Progenitor cell of endocrine pancreas (in vitro differentiated cells): Measurements from ENCODE around the gene MTUS2. TPM values are rescaled to one million over a fixed set of nuclear protein-coding genes. Genes with fewer than 3 reads are reported as not detected.

ENCODE experiments used
- DNase-seq: peaks from one replicate; pipeline ENCODE4 v3.0.0; 2021; ENCODE audit warnings: low spot score; ENCODE audit not compliant: unreplicated experiment
- H3K27ac Mint-ChIP-seq: 2 replicates; pipeline ENCODE4 v1.8.0; 2021; ENCODE audit warnings: mild to moderate bottlenecking, moderate library complexity, mixed read lengths
- H3K27me3 Mint-ChIP-seq: 2 replicates; pipeline ENCODE4 v1.8.0; 2021; ENCODE audit warnings: mixed read lengths
- H3K36me3 Mint-ChIP-seq: 2 replicates; pipeline ENCODE4 v1.8.0; 2022; ENCODE audit warnings: mixed read lengths; ENCODE audit not compliant: insufficient read depth
- H3K4me1 Mint-ChIP-seq: 2 replicates; pipeline ENCODE4 v1.8.0; 2021; ENCODE audit warnings: low read depth, mixed read lengths
- H3K4me3 Mint-ChIP-seq: 2 replicates; pipeline ENCODE4 v1.8.0; 2021; ENCODE audit warnings: low read depth, mild to moderate bottlenecking, moderate library complexity, mixed read lengths
- H3K9me3 Mint-ChIP-seq: 2 replicates; pipeline ENCODE4 v1.8.0; 2021; ENCODE audit warnings: low read depth, mixed read lengths
- CTCF ChIP-seq: fragments of 200-600 bp; sonication (generic); IDR thresholded peaks from one replicate; pipeline ENCODE4 v1.5.0; 2021; ENCODE audit warnings: antibody characterized with exemption, mild to moderate bottlenecking; ENCODE audit not compliant: unreplicated experiment
- total RNA-seq: library from RNA; stranded (reverse); gene quantifications from 2 replicates; pipeline ENCODE4 v1.2.1, GENCODE V29; 2021

Gene MTUS2
- total RNA-seq, 1 donor from 2014 or later, result 9.3 TPM

- no peak overlapping the region for H3K27ac Mint-ChIP-seq
- H3K36me3 Mint-ChIP-seq, result no peaks in the 10 kb centered on the region
- peaks cover 18% of the 10 kb centered on the region for H3K9me3 Mint-ChIP-seq
- no peaks in the 10 kb centered on the region for H3K27me3 Mint-ChIP-seq
- no peaks in the 10 kb centered on the region for H3K4me1 Mint-ChIP-seq
- DNase-seq, result no peak
- no peak for TF ChIP-seq CTCF
- H3K4me3 Mint-ChIP-seq, result no peak overlapping the region
These were observed 317.9 kb downstream of the MTUS2 start for GRCh38 chr13:29137995-29138394.

- TF ChIP-seq CTCF, result no peak
- DNase-seq, result no peak
- no peak overlapping the region for H3K27ac Mint-ChIP-seq
These were observed 320.1 kb downstream of the MTUS2 start for GRCh38 chr13:29140277-29140676.

GRCh38 chr13:29143847-29144246 lies 323.7 kb downstream of the MTUS2 start:
- Mint-ChIP-seq H3K4me1 (no peaks in the 10 kb centered on the region), H3K27ac (no peak overlapping the region), H3K27me3 (no peaks in the 10 kb centered on the region), H3K4me3 (no peak overlapping the region), H3K9me3 (peaks cover 5% of the 10 kb centered on the region), H3K36me3 (peaks cover 2% of the 10 kb centered on the region)
- TF ChIP-seq CTCF, result no peak
- DNase-seq, result no peak

More at GRCh38 chr13:29140277-29140676, 320.1 kb downstream of the MTUS2 start:
- H3K9me3 Mint-ChIP-seq, result peaks cover 12% of the 10 kb centered on the region
- no peak overlapping the region for H3K4me3 Mint-ChIP-seq
- H3K4me1 Mint-ChIP-seq, result no peaks in the 10 kb centered on the region
- H3K27me3 Mint-ChIP-seq, result no peaks in the 10 kb centered on the region
- H3K36me3 Mint-ChIP-seq, result no peaks in the 10 kb centered on the region

- peaks cover 5% of the 10 kb centered on the region for H3K36me3 Mint-ChIP-seq
These were observed 334.3 kb downstream of the MTUS2 start for GRCh38 chr13:29154390-29154789.

GRCh38 chr13:29156136-29156535 lies 336.0 kb downstream of the MTUS2 start:
- no peak overlapping the region for H3K4me3 Mint-ChIP-seq
- H3K27me3 Mint-ChIP-seq, result no peaks in the 10 kb centered on the region
- H3K27ac Mint-ChIP-seq, result no peak overlapping the region
- peaks cover 7% of the 10 kb centered on the region for H3K9me3 Mint-ChIP-seq
- DNase-seq, result no peak
- peaks cover 5% of the 10 kb centered on the region for H3K36me3 Mint-ChIP-seq
- TF ChIP-seq CTCF, result no peak
- H3K4me1 Mint-ChIP-seq, result no peaks in the 10 kb centered on the region

More at GRCh38 chr13:29154390-29154789, 334.3 kb downstream of the MTUS2 start:
- no peak overlapping the region for H3K27ac Mint-ChIP-seq
- H3K4me3 Mint-ChIP-seq, result no peak overlapping the region
- TF ChIP-seq CTCF, result no peak
- peaks cover 17% of the 10 kb centered on the region for H3K9me3 Mint-ChIP-seq
- no peak for DNase-seq
- no peaks in the 10 kb centered on the region for H3K27me3 Mint-ChIP-seq
- no peaks in the 10 kb centered on the region for H3K4me1 Mint-ChIP-seq
